Stimulated activated CD8-positive, alpha-beta memory T cell treated with anti-CD3 and anti-CD28 coated beads, Interleukin-15, amount 100 ng/mL, for 4 hours (primary cell): ENCODE results near the gene NXN.
"Not testable (repeated sequence)": the region's sequence is repeated elsewhere in the genome, so short reads cannot be mapped to it uniquely, and the experiment has no call there.

Experiments
- DNase-seq, 2 donors: peaks; one replicate each; pipeline ENCODE4 v3.0.0-alpha.2; 2020; ENCODE audit warnings: low read depth in 2 of 2

The NXN gene

GRCh38 chr17:953767-954166, 25.8 kb downstream of the NXN start:
- no peak for DNase-seq

GRCh38 chr17:952592-952991, 27.0 kb downstream of the NXN start:
- DNase-seq, result not testable (repeated sequence)

GRCh38 chr17:951325-952132, 28.0 kb downstream of the NXN start:
- DNase-seq, result no peak

- DNase-seq, result no peak
Observed at GRCh38 chr17:949623-950303, 29.8 kb downstream of the NXN start.

- DNase-seq, result no peak
Observed at GRCh38 chr17:948284-948852, 31.2 kb downstream of the NXN start.

GRCh38 chr17:946510-947236, 32.9 kb downstream of the NXN start:
- no peak for DNase-seq

GRCh38 chr17:945672-946071, 33.9 kb downstream of the NXN start:
- no peak for DNase-seq

GRCh38 chr17:944266-944826, 35.2 kb downstream of the NXN start:
- no peak for DNase-seq

- DNase-seq, result no peak
Observed at GRCh38 chr17:935485-935884, 44.1 kb downstream of the NXN start.

- no peak for DNase-seq
Observed at GRCh38 chr17:933312-934073, 46.1 kb downstream of the NXN start.

- DNase-seq, result no peak
Observed at GRCh38 chr17:930258-930657, 49.3 kb downstream of the NXN start.

GRCh38 chr17:929586-929985, 50.0 kb downstream of the NXN start:
- DNase-seq, result no peak

GRCh38 chr17:927611-928461, 51.7 kb downstream of the NXN start:
- no peak for DNase-seq

GRCh38 chr17:925817-926216, 53.8 kb downstream of the NXN start:
- DNase-seq, result no peak

GRCh38 chr17:924711-925475, 54.7 kb downstream of the NXN start:
- DNase-seq, result no peak

- DNase-seq, result not testable (repeated sequence)
Observed at GRCh38 chr17:924306-924705, 55.3 kb downstream of the NXN start.

GRCh38 chr17:923633-924032, 55.9 kb downstream of the NXN start:
- DNase-seq, result no peak

GRCh38 chr17:921161-921560, 58.4 kb downstream of the NXN start:
- DNase-seq, result no peak

GRCh38 chr17:920190-920589, 59.4 kb downstream of the NXN start:
- DNase-seq, result no peak
